Adipocyte (in vitro differentiated cells): ENCODE data around the gene PPRC1.

ENCODE experiments used
- DNase-seq: peaks from one replicate; pipeline ENCODE4 v3.0.0-alpha.2; 2015; ENCODE audit warnings: low read depth
- H3K27me3 ChIP-seq: replicated peaks from 2 replicates; pipeline ENCODE4 v1.7.0; 2013; ENCODE audit warnings: mild to moderate bottlenecking, low read length, moderate library complexity; ENCODE audit not compliant: control insufficient read depth, insufficient read depth
- H3K36me3 ChIP-seq: 2 replicates; pipeline ENCODE4 v1.7.0; 2013; ENCODE audit warnings: low read length, mild to moderate bottlenecking, moderate library complexity; ENCODE audit not compliant: control insufficient read depth, insufficient read depth, severe bottlenecking
- H3K4me1 ChIP-seq: 2 replicates; pipeline ENCODE4 v1.7.0; 2013; ENCODE audit warnings: mild to moderate bottlenecking, low read length, moderate library complexity; ENCODE audit not compliant: control insufficient read depth, insufficient read depth
- H3K4me3 ChIP-seq: 2 replicates; pipeline ENCODE4 v1.7.0; 2013; ENCODE audit warnings: mild to moderate bottlenecking, low read length, moderate library complexity
- H3K9ac ChIP-seq: 2 replicates; pipeline ENCODE4 v1.7.0; 2013; ENCODE audit warnings: mild to moderate bottlenecking, low read length, moderate library complexity
- H3K9me3 ChIP-seq: 2 replicates; pipeline ENCODE4 v1.7.0; 2013; ENCODE audit warnings: mild to moderate bottlenecking, low read length, moderate library complexity; ENCODE audit not compliant: control insufficient read depth

Gene PPRC1

GRCh38 chr10:102120142-102120990, 12.5 kb upstream of the PPRC1 start, which contains the start of gene LDB1:
Gene LDB1, minus strand, starts transcription at chr10:102120368. Its CDS starts 258 bp downstream, at chr10:102120110.
- DNase-seq = peak; percentile 85
- H3K36me3 ChIP-seq = no peaks in the 10 kb centered on the region
- H3K9me3 ChIP-seq = no peaks in the 10 kb centered on the region
- peak within 1 kb of the TSS; percentile 91 for H3K4me3 ChIP-seq
- peaks cover 52% of the 10 kb centered on the region for H3K4me1 ChIP-seq
- H3K27me3 ChIP-seq = no peaks in the 10 kb centered on the region
- H3K9ac ChIP-seq = peak within 1 kb of the TSS; percentile 98

- peak overlapping the region; percentile 91 for H3K4me3 ChIP-seq
These were observed 11.7 kb upstream of the PPRC1 start for GRCh38 chr10:102120991-102121738.

DNA sequence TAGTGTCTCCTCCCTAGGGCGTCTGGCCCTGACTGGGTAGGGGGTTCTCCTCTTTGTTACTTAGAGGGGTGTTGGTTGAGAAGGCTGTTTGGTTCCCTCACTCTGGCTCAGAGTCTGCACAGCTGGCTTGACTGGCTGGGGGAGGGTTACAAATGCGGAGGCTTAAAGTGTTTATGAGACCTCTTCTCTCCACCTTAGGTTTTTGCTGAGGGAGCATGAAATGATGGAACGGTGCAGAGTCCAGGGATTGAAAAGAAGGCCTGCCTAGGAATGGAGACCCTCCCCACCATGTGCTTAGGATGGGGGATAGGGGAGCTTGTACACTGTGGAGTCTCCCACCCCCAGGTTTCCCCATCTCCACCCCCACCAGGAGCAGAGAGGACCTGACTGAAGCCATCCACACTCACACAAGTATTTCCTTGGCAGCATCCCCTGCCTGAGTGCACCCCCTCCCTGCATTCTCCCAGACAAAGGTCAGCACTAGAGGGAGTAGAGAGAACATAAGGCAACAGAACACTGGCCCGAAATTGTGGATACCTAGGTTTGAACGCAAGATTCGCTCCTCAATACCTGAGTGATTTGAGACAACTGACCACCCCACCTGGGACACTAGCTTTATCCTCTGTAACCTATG, 11.0 kb upstream of the PPRC1 start:
- H3K9me3 ChIP-seq = no peaks in the 10 kb centered on the region
- peak; percentile 42 for DNase-seq
- no peaks in the 10 kb centered on the region for H3K27me3 ChIP-seq
- no peaks in the 10 kb centered on the region for H3K36me3 ChIP-seq
- H3K4me1 ChIP-seq = peaks cover 37% of the 10 kb centered on the region
- peak overlapping the region; percentile 98 for H3K9ac ChIP-seq
- peak overlapping the region; percentile 91 for H3K4me3 ChIP-seq

More at GRCh38 chr10:102120991-102121738, 11.7 kb upstream of the PPRC1 start:
- H3K27me3 ChIP-seq = no peaks in the 10 kb centered on the region
- H3K36me3 ChIP-seq = no peaks in the 10 kb centered on the region
- no peaks in the 10 kb centered on the region for H3K9me3 ChIP-seq
- H3K9ac ChIP-seq = peak overlapping the region; percentile 98
- H3K4me1 ChIP-seq = peaks cover 44% of the 10 kb centered on the region
- DNase-seq = peak; percentile 72

GRCh38 chr10:102122450-102122849, 10.4 kb upstream of the PPRC1 start:
- Histone ChIP-seq H3K4me3 (no peak overlapping the region), H3K4me1 (peaks cover 32% of the 10 kb centered on the region), H3K9ac (no peak overlapping the region), H3K27me3 (no peaks in the 10 kb centered on the region), H3K36me3 (no peaks in the 10 kb centered on the region), H3K9me3 (no peaks in the 10 kb centered on the region)
- DNase-seq = no peak

GRCh38 chr10:102123223-102123622, 9.6 kb upstream of the PPRC1 start:
- H3K9me3 ChIP-seq = no peaks in the 10 kb centered on the region
- DNase-seq = no peak
- H3K27me3 ChIP-seq = no peaks in the 10 kb centered on the region
- H3K36me3 ChIP-seq = no peaks in the 10 kb centered on the region
- H3K4me3 ChIP-seq = no peak overlapping the region
- peaks cover 28% of the 10 kb centered on the region for H3K4me1 ChIP-seq
- no peak overlapping the region for H3K9ac ChIP-seq

- Histone ChIP-seq H3K4me3 (no peak overlapping the region), H3K36me3 (no peaks in the 10 kb centered on the region), H3K9me3 (no peaks in the 10 kb centered on the region), H3K4me1 (peaks cover 22% of the 10 kb centered on the region), H3K27me3 (no peaks in the 10 kb centered on the region), H3K9ac (peak overlapping the region; percentile 98)
- DNase-seq = peak; percentile 19
These were observed 1.3 kb upstream of the PPRC1 start for GRCh38 chr10:102131286-102132170.

GRCh38 chr10:102132193-102132562, 662 bp upstream of the PPRC1 start:
- H3K27me3 ChIP-seq = no peaks in the 10 kb centered on the region
- H3K9ac ChIP-seq = peak overlapping the region; percentile 98
- H3K9me3 ChIP-seq = no peaks in the 10 kb centered on the region
- H3K4me1 ChIP-seq = peaks cover 22% of the 10 kb centered on the region
- H3K4me3 ChIP-seq = peak overlapping the region; percentile 90
- no peaks in the 10 kb centered on the region for H3K36me3 ChIP-seq
- no peak for DNase-seq

GRCh38 chr10:102133373-102134195, 744 bp downstream of the PPRC1 start:
- H3K36me3 ChIP-seq = peaks cover 13% of the 10 kb centered on the region
- peak overlapping the region; percentile 90 for H3K4me3 ChIP-seq
- H3K9ac ChIP-seq = peak overlapping the region; percentile 98
- peaks cover 17% of the 10 kb centered on the region for H3K4me1 ChIP-seq
- no peaks in the 10 kb centered on the region for H3K9me3 ChIP-seq
- H3K27me3 ChIP-seq = no peaks in the 10 kb centered on the region
- peak; percentile 91 for DNase-seq

- Histone ChIP-seq H3K9ac (peak overlapping the region; percentile 98), H3K27me3 (no peaks in the 10 kb centered on the region), H3K4me3 (peak overlapping the region; percentile 90), H3K9me3 (no peaks in the 10 kb centered on the region), H3K4me1 (peaks cover 17% of the 10 kb centered on the region), H3K36me3 (peaks cover 21% of the 10 kb centered on the region)
- no peak for DNase-seq
These were observed 1.6 kb downstream of the PPRC1 start for GRCh38 chr10:102134416-102134815.

DNA sequence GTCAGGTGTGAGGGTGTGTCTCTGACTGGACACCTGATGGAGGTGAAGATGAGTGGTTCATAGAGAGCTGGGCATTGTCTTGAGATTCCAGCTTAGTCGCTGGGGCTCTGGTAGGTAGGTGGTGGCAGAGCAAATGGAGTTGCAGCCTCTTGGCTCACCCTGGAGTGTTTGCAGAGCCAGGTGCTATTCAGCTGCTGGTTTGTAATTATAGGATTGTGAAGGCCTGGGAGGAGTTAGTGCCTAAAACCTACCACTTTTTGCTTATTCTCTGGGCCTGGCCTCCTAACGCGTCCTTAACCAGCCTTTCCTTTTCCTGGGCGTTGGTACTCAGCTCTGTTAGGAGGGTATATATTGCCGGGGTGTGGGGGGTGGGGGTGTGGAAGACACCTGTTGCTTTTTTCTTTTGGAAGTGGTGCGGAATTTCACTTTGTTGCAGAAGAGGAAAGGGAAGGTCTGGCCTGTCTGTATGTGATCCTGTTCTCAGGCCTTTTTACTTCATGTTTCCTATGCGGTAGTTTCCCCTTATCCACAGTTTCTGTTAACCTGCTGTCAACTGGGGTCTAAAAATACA, 3.2 kb downstream of the PPRC1 start:
- peaks cover 17% of the 10 kb centered on the region for H3K4me1 ChIP-seq
- no peaks in the 10 kb centered on the region for H3K9me3 ChIP-seq
- no peak overlapping the region for H3K4me3 ChIP-seq
- H3K27me3 ChIP-seq = no peaks in the 10 kb centered on the region
- no peak overlapping the region for H3K9ac ChIP-seq
- no peak for DNase-seq
- H3K36me3 ChIP-seq = peaks cover 38% of the 10 kb centered on the region
